Activated naive CD4-positive, alpha-beta T cell treated with Interleukin-2 at 50 U/mL for 16 hours (primary cell): ENCODE data around the gene MGST3.
"Not testable (repeated sequence)": the region's sequence is repeated elsewhere in the genome, so short reads cannot be mapped to it uniquely, and the experiment has no call there.

Experiments used
- DNase-seq: peaks from one replicate; pipeline ENCODE4 v3.0.0-alpha.2; 2020

Gene MGST3

DNA sequence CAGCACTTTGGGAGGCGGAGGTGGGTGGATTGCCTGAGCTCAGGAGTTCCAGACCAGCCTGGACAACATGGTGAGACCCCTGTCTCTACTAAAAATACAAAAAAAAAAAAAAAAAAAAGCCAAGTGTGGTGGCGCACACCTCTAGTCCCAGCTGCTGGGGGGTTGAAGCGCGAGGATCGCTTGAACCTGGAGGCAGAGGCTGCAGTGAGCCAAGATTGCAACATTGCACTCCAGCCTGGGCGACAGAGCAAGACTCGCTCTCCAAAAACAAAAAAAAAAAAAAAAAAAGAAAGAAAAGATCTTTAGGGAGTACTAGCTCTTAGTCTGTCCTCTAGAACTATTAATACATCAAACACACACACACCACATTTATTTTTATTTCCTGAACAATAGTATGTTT lies 70.9 kb downstream of the MGST3 start:
- not testable (repeated sequence) for DNase-seq

DNA sequence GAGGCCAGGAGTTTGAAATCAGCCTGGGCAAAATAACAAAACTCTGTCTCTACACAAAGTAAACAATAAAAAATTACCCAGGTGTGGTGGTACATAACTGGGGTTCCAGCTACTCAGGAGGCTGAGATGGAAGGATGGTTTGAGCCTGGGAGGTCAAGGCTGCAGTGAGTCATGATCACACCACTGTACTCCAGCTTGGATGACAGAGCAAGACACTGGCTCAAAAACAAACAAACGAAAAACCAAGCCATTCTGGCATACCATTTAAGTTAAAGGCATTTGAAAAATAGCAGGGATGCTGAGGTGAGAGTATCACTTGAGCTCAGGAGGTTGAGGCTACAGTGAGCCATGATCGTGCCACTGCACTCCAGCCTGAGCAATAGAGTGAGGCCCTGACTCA lies 72.6 kb downstream of the MGST3 start:
- no peak for DNase-seq
